GM12864 (cell line): ENCODE results near the gene ZBTB11.
"Not testable (repeated sequence)": the region's sequence is repeated elsewhere in the genome, so short reads cannot be mapped to it uniquely, and the experiment has no call there.

Experiments used
- DNase-seq: peaks from one replicate; pipeline ENCODE4 v3.0.0-alpha.2; 2011; ENCODE audit warnings: low read depth
- H3K4me3 ChIP-seq: 2 replicates; pipeline ENCODE4 v1.5.1; 2011; ENCODE audit warnings: mild to moderate bottlenecking, low read depth, low read length, control low read depth
- TF ChIP-seq, protein P1 (sequence below): IDR thresholded peaks from 2 replicates; pipeline ENCODE4 v1.5.1; 2011; ENCODE audit warnings: low read depth, mild to moderate bottlenecking, moderate library complexity, low read length, control low read depth, inconsistent platforms; ENCODE audit errors: missing control alignments

The ZBTB11 gene

DNA sequence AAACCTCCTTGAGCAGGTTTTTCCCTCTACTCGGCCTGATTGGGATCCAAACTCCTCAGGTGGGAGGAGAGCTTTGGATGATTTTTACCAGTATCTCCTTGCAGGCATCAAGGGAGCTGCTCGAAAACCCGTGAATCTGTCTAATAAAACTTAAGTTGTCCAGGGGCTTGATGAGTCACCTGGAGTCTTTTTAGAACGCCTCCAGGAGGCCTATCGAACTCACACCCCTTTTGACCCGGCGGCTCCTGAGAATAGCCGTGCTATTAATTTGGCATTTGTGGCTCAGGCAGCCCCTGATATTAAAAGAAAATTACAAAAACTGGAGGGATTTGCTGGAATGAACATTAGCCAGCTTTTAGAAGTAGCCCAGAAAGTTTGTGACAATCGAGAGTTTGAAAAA, 41.6 kb downstream of the ZBTB11 start:
- no peak for DNase-seq
- TF ChIP-seq, protein P1, sequence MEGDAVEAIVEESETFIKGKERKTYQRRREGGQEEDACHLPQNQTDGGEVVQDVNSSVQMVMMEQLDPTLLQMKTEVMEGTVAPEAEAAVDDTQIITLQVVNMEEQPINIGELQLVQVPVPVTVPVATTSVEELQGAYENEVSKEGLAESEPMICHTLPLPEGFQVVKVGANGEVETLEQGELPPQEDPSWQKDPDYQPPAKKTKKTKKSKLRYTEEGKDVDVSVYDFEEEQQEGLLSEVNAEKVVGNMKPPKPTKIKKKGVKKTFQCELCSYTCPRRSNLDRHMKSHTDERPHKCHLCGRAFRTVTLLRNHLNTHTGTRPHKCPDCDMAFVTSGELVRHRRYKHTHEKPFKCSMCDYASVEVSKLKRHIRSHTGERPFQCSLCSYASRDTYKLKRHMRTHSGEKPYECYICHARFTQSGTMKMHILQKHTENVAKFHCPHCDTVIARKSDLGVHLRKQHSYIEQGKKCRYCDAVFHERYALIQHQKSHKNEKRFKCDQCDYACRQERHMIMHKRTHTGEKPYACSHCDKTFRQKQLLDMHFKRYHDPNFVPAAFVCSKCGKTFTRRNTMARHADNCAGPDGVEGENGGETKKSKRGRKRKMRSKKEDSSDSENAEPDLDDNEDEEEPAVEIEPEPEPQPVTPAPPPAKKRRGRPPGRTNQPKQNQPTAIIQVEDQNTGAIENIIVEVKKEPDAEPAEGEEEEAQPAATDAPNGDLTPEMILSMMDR = no peak
- no peak overlapping the region for H3K4me3 ChIP-seq

GRCh38 chr3:101634591-101635196, 42.2 kb downstream of the ZBTB11 start:
- no peak overlapping the region for H3K4me3 ChIP-seq
- no peak for DNase-seq
- TF ChIP-seq, protein P1 = no peak

GRCh38 chr3:101633186-101633585, 43.7 kb downstream of the ZBTB11 start:
- TF ChIP-seq, protein P1 = no peak
- no peak overlapping the region for H3K4me3 ChIP-seq

GRCh38 chr3:101632586-101632985, 44.3 kb downstream of the ZBTB11 start:
- H3K4me3 ChIP-seq = no peak overlapping the region
- no peak for DNase-seq
- TF ChIP-seq, protein P1 = no peak

More at GRCh38 chr3:101633186-101633585, 43.7 kb downstream of the ZBTB11 start:
- DNase-seq = no peak

- not testable (repeated sequence) for H3K4me3 ChIP-seq, DNase-seq
Observed at GRCh38 chr3:101631959-101632358, 45.0 kb downstream of the ZBTB11 start.

GRCh38 chr3:101631098-101631796, 45.7 kb downstream of the ZBTB11 start:
- no peak overlapping the region for H3K4me3 ChIP-seq
- no peak for DNase-seq
- TF ChIP-seq, protein P1 = no peak

GRCh38 chr3:101629219-101629618, 47.7 kb downstream of the ZBTB11 start:
- no peak for DNase-seq

More at GRCh38 chr3:101629219-101629618, 47.7 kb downstream of the ZBTB11 start:
- no peak overlapping the region for H3K4me3 ChIP-seq
- TF ChIP-seq, protein P1 = no peak
